GM21423 (cell line): Measurements from ENCODE around the gene HCRTR1.

ENCODE experiments used
- ATAC-seq: cut with Tn5 transposase; IDR thresholded peaks from one replicate; pipeline ENCODE4 v1.9.1; 2021; ENCODE audit warnings: mild to moderate bottlenecking, moderate library complexity; ENCODE audit not compliant: unreplicated experiment

The HCRTR1 gene

DNA sequence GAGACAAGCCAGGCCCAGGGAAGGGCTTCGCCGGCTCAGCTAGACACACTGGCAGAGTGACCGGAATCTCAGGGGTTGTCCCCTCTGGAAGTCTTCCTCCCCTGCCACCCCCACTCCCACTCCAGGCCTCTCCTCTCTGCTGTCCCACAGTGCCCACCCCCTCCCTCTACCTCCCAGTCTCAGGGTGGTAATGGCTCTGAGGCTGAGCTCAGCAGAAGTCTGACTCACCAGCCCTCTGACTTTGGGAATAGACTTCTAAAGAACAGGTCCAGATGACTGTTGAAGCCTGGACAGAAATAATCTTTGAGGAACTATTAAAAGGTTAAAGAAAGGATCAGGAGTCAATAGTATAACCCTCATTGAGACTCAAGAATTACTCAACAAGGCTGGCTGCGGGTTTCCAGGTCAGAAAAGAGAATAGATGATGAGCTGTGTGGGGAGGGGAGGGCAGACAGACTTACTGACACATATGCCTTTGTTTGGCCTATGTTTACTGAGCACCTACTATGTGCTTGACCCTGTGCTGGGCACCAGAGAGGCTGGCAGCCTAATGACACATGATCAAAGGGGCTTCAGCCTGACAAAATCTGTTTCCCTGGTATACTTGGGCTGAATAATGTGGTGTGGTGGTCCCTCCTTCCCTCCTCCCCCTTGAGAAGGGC, 8.2 kb downstream of the HCRTR1 start:
- ATAC-seq: no peak

DNA sequence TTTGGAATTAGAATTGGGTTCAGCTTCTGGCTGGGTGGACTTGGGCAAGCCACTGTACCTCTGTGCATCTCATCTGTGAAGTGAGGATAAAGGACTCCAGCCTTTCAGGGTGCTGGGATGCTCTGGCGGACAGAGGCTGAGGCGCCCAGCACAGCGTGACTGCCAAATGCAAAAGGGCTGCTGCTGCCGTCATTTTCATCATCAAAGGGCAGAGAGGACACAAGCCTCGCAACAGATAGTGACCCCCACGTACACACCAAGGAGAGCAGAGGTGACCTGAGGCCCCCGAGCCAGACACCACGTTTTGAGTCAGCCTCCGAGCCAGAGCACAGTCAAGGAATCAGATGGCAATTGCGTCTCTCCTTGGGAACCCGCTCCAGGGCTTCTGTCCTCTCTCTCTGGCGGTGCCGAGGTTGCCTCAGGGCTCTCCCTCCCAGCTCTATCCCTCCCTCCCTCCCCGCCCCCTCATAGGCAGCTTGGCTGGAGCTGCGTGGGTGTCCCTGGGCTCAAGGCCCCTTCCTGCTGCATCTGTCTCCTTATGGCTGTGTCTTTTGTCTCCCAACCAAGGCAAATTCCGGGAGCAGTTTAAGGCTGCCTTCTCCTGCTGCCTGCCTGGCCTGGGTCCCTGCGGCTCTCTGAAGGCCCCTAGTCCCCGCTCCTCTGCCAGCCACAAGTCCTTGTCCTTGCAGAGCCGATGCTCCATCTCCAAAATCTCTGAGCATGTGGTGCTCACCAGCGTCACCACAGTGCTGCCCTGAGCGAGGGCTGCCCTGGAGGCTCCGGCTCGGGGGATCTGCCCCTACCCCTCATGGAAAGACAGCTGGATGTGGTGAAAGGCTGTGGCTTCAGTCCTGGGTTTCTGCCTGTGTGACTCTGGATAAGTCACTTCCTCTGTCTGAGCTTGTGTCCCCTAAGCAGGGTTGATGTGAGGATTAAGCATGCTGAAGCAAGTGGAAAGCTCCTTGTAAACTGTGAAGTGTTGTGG, 9.0 kb downstream of the HCRTR1 start:
- ATAC-seq: no peak

DNA sequence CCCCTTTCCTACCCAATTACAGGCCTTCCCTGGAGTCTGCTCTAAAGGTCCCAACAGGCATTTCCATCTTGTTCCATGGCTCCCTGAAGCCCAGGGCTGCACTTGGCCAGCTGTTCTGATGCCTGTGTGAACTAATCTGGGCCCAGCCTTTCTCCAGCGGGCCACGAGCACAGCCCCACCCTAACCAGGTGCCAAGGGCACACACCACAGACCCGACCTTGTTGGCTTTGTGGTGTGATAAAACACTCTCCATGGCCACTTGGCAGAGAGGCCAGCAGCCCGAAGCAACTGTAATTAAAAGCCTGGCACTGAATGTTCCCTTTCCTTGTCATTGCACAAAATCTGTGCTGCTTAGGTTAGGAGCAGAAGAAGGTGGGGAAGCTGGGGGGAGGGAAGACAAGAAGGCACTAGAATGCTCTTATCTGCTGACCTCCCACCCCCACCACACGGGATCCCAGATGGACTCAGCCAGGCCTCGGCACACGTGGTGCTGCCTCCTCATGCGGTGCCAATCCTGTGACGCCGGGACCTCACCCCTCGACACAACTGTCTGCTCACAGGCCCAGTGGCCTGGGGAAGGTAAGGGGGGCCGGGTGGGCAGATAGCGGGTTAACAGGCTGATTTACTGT, 9.9 kb downstream of the HCRTR1 start:
- ATAC-seq: no peak

DNA sequence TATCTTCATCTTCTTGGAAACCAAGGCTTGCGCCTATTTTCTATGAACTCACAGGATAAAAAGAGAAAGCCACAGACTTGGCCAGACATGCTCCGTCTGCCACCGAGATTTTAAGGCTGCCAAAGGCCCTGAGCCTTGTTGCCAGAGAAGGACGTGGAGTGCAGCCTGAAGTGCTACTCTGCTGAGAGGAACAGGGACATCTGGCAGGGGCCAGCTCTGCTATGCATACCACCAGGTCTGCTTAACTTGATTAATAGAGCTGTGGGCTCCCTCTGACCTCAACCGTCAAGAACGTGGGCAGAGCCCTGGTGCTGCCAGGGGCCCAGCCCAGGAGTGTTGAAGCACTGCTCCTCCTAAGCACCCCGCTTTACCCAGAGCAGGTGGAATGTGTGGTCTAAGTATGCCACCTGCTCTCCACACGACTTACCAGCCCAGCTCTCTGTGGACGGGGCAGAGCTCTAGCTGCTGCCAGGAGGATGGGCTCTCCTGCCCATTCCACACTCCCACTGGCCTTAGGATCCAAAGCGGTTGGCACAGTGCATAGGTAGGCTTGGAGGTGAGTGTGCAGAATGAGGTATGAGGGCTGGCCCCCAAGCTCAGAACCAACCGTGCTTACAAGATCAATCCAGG, 10.6 kb downstream of the HCRTR1 start:
- no peak for ATAC-seq

DNA sequence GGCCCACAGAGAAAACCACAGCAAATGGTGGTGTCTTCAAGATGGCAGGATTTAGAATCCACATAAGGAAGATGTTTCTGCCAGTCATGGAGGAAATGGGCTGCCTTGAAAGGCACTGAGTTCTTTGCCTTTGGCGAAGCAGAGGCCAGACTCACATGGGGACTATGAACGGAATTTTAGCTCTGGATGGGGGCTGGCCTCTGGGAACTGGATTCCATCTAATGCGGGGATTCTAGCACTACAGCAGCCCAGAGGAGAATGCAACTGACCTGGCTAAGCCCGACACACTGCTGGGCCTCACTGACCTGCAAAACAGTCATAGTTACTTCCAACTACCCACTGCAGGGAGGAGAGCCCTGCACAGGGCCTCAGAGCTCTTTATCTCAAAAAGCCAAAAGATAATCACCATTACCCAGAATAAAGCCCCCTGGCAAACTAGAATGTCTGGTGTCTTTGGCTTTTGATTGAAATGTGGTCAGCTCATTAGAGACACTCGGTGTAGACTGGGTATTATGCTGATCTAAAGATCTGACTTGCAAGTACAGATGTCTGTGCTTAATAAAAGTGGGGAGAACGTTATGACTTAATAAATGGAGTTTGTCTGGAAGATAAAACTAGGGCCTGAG, 11.6 kb downstream of the HCRTR1 start:
- ATAC-seq: no peak

DNA sequence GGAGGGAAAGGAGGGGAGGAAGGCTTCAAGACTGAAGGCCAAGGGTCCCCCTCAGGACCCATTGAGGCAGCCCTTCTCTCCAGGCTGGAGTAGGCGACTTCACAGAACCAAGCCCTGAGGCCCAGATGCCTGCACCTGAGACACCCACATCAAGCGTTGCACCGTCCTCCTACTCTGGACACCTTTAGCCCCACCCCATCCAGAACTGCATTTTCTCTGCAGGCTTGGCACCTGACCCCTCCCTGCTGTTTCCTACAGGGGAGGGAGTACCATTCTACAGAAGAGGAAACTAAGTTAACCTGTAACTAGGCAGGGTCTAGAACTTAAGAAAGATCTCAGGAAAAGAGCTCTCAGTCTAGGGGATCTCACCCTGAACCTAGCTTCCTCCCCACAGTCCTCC, 15.2 kb downstream of the HCRTR1 start:
- ATAC-seq: no peak

DNA sequence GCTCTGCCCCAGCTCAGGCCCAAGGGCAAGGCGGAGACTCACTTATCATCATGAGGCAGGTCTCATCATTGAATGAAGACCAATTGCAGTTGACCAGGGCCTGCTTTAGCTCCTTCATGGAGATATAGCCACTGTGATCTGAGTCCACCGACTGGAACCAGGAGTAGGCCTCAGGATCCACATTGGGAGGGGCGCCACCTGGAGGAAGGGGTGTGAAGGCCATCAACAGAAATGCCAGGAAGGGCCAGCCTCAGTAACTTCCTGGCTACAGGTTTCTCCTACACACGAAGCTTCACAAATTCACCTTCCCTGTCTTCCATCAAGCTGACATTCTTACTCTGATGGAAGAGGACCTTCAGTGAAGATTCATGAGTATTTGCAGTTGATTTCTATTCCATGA, 15.6 kb downstream of the HCRTR1 start:
- no peak for ATAC-seq

DNA sequence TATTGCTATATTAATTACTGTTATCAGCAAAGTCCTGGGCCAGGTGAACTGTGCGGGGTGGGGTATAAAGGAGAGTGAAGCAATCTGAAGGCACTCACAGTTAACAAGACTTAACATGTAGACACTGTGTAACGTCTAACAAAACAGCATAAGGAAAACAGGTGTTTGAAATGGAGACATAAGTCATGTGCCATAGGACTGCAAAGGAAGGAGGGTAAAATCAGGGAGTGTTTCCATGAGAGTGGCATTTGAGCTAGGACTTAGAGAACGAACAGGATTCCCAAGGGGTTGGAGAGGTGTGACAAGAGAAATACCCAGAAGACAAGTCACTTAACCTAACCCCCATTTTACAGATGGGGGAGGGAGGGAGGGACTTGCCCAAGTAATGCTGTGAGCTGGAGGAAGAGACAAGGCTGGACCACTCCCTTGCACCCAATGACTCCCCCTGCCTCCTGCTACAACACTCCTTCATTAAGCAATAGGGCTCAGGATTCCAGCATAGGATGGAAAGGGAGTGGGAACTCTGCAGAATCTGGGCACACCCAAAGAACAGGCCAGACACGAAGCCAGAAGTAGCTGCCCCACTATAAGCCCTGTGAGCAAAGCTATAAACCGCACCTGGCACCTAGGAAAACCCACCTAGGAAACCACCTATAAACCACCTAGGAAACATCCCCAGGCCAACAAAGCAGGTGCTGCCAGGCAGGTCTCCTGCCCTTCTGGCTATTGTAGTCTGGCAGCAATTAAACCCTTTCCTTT, 20.6 kb downstream of the HCRTR1 start:
- no peak for ATAC-seq

DNA sequence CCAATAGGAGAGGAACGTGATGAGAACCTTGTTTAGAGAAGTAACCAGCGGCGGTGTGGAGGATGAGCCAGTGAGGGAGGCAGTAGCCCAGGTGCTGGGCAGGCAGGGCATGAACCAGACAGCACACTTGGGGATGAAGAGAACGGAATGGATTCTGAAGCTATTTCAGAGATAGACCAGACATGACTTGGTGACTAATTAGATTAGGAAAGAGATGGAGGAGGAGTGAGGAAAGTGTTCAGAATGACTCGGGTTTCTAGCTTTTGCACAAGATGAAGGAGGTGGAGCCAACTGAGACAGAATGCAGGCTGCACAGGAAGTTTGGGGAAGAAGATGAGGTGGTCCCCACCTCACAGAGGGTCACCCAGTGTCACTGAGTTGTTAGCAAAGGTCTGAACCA, 22.1 kb downstream of the HCRTR1 start:
- ATAC-seq: no peak

DNA sequence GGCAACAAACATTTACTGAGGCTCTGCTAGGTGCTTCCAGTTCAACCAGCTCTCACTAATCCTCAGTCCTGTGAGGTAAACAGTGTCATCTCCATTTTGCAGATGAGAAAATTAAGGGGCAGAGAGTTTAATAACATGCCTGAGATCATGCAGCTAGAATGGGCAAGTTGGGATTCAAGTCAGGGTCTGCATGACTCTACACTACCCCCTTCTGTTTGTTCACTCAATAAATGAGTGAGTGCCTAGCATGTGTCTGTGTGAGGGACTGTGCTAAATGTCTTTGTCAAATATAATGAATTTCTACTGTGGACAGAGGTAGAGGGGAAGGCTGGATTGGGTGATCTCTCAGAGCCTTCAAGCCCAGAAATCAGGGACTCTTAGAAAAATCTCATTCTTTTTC, 22.7 kb downstream of the HCRTR1 start:
- no peak for ATAC-seq

DNA sequence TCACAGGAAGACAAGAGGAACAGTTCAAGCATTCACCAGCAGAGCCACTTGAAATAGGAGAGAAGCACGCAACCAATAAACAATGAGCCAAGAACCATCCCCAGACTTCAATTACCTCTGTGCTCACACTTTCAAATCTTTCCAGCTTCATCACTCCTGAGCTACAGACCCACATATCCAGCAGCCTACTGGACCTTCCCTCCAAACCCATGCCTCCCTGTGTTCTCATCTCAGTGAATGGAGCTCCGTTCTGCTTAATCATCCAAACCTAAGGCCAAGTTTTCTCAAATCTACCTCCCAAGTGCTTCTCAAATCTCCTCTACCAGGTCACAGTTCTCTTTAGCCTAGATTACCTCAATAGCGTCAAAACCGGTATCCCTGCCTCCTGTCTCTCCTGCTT, 23.5 kb downstream of the HCRTR1 start:
- ATAC-seq: no peak

DNA sequence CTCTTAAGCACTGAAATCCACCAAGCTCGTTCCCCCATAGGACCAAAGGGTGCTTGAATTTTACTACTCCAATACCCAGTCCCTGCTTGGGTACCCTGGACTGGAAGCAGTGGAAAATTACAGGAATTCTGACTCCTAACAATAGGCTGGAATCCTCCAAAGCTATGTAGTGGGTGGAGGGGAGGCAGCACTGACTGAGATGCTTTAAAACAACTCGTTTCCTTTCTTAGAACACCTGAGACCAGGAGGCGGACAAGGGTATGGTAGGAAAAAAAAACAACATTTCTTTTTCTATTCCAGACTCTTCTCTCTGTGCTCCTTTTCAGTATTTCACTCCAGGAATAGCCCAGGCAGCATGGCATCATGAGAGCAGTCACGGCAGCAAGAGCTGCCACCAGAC, 24.9 kb downstream of the HCRTR1 start:
- no peak for ATAC-seq

DNA sequence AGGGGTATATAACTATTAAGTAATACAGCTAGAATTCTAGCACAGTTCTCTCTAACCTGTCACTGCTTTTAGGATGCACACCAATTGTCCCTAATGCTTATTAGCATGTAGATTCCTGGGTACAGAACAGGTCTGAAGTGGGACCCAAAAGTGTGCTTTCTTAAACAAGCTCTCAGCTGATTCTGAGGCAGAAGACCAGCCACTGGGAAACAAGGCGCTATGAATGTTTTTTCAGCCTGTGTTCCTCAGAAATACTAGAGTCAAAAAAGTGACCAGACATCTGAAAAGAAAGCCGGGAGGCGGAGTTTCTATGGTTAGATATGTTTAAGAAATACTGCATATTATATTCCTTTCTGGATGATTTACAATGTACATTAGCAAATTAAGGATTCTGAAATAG, 25.4 kb downstream of the HCRTR1 start:
- ATAC-seq: no peak

DNA sequence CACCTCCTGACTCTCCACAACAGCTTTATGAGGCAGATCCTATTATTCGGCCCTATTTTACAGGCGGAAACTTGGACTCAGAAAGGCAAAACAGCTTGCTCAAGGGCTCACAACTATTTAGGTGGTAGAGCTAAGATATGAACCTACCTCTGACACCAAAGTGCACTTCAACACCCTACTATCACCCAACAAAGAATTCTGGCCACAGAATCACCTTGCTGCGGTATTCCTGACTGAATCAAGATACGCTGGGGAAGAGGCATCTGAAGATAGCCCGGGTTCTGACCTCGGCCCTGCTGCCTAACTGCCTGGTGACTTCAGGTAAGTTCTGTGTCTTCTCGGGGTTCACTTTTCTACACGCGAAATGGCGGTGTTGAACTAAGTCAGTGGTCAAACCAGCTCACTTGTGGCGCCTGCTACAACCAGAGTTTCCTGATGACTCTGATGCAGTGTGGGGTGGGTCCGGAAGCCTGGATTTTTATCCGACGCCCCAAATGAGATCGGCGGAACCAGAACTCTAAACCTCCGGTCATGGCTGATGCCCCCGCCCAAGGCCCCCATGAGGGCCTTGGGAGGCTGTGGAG, 26.6 kb downstream of the HCRTR1 start:
- no peak for ATAC-seq

DNA sequence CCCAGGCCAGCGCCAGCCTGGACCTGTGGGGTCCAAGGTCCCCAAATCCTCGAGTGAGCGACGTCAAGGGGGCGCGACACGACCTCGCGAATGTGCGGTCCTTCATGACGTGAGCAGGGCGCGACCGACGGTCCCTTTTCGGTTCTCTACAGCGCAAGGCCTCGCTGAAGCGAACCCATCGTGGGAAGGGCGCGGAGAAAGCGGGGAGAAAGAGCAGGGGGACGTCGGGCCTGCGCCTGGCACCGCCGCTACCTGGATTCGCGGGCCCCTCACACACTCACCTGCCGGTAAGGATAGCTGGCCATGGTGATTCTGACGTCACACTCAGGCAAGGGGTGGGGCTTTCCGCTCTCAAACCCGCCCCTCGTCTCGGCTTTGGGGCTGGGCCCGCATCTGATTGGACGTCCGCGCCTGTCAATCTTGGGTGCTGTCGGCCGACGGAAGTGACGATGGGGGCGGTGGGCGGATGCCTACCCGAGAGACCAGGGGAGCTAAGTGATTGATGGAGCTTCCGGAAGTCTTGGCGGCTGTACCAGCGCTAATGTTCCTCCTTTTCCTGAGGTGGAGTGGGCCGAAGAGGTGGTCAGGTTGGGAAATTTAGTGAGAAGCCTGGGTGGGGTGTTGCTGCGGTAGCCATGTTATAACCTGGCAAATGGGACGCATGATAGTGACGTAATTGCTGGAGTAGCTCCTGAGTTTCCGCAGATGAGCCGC, 27.2 kb downstream of the HCRTR1 start, which contains the start of gene PEF1:
Gene PEF1, minus strand, starts transcription at position 317 of the 714 bp plus-strand sequence. Its CDS starts 12 bp downstream, at position 305.
- ATAC-seq: peak; percentile 96

DNA sequence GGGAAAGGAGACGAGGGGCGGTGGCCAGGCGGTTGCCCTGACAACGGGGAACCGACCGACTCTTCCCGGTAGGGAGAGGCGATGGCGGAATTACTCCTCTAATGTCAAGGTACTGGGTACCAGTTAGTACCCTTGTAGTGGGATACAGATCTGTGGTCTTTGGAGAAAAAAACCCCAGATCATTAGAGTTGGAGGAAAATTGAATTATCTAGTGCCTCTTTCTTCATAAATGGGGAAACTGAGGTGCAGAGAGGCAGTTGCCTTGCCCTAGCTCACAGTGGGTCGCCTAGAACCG, 27.7 kb downstream of the HCRTR1 start:
- no peak for ATAC-seq

DNA sequence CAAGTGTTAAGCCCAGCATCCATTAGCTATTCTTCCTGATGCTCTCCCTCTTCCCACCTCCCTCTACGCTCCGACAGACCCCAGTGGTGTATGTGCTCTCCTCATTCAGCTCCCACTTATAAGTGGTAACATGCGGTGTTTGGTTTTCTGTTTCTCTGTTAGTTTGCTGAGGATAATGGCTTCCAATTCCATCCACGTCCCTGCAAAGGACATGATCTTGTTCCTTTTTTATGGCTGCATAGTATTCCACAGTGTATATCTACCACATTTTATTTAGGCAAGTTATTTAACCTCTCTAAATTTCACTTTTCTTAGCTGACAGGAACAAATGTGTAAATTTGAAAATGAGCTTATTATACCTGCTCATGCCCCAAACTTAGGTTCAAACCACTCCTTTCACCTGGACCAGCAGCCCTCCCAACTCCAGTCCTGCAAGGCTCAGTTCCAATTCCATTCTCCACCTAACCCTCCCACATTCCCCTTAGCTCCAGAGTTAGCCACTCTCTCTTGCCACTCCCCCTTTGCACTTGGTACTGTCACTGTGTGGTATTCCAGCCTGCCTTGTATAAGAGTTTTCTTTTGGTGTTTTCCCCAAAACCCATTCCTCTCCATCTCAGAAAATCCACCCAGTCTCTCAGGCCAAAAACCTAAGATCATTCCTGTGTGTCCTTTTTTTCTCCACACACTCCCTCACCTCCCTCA, 28.9 kb downstream of the HCRTR1 start:
- no peak for ATAC-seq

DNA sequence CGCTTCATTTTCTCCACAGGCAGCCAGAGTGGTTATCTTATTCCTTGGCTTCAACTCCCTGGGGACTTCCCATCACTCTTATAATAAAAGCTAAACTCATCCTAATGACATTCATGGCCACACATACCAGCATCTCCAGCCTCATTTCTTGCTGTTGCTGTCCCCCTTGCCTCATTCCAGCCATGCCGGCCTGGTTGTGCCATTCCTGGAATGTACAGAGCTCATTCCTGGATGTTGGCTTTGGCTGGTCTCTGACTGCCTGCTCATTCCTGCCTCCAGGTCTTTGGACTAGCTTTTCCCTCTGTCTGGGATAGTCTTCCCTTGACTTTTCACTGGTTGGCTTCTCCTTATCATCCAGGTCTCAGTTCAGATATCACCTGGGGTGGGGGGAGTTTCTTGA, 29.6 kb downstream of the HCRTR1 start:
- no peak for ATAC-seq

DNA sequence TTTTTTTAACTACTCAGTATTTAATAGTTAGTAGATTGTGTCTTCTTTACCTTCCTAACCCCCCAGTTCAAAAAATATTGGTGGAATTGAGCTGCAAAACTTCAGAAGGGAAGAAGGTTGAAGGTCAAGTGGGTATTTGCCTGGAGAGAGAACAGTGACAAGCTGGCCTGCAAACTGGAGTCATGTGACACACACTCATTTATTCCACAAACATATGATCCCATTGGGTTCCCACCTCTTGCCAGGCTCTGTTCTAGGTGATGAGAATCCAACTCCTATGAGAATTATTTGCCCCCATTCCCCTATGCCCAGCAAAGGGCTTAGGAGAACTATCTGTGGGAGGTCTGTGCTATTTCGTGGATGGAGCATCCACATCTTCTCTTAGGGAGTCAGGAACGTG, 30.7 kb downstream of the HCRTR1 start:
- no peak for ATAC-seq
